Ovary (tissue), 1 donor: ENCODE results near the gene EVA1B.

Source experiments
- EP300 ChIP-seq: sonication (generic); formaldehyde crosslinking; IDR thresholded peaks from one replicate; pipeline ENCODE4 v1.6.1; 2017; ENCODE audit warnings: antibody characterized with exemption
- POLR2A ChIP-seq: fragments of 450-650 bp; IDR thresholded peaks from one replicate; pipeline ENCODE4 v1.6.1; 2017; ENCODE audit warnings: antibody characterized with exemption, mild to moderate bottlenecking, moderate library complexity

GRCh38 chr1:36320291-36320761, 3.1 kb downstream of the EVA1B start:
- TF ChIP-seq EP300, result no peak
- TF ChIP-seq POLR2A, result no peak
